ENCODE measurements around the gene PPFIBP1. TPM values are rescaled to one million over a fixed set of nuclear protein-coding genes. Genes with fewer than 3 reads are reported as not detected.
A peak's percentile ranks its signal among the peaks of the same experiment; 100 is the strongest.
"Not testable (repeated sequence)": the region's sequence is repeated elsewhere in the genome, so short reads cannot be mapped to it uniquely, and the experiment has no call there.

Gene PPFIBP1
- total and polyA plus RNA-seq, 2 experiments from 2014 or later, result 23.9 to 38.6 TPM

DNA sequence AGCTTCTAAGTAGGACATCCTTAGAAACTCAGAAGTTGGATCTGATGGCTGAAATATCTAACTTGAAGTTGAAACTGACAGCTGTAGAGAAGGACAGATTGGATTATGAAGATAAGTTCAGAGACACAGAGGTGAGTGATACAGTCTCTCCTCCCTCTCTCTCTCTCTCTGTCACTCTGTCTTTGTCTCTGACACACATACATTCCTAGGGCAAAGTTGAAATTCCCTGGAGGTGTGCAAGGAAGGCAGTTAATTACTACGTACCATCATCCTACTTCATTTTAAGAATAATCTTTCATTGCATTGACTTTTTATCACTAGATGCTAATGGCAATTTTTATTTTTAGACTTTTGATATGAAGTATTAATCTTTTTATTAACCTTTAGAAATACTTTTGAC is 126.0 kb downstream of the PPFIBP1 start:
- no peak overlapping the region for H3K4me3 ChIP-seq
- no peaks in the 10 kb centered on the region for H3K4me1 ChIP-seq (ENCODE audit: insufficient read depth)
- WGBS (ENCODE audit: low lambda C conversion rate, missing lambda C conversion rate), result 88% methylated on average over 1 of the region's 1 CpG
- TF ChIP-seq, protein P1, sequence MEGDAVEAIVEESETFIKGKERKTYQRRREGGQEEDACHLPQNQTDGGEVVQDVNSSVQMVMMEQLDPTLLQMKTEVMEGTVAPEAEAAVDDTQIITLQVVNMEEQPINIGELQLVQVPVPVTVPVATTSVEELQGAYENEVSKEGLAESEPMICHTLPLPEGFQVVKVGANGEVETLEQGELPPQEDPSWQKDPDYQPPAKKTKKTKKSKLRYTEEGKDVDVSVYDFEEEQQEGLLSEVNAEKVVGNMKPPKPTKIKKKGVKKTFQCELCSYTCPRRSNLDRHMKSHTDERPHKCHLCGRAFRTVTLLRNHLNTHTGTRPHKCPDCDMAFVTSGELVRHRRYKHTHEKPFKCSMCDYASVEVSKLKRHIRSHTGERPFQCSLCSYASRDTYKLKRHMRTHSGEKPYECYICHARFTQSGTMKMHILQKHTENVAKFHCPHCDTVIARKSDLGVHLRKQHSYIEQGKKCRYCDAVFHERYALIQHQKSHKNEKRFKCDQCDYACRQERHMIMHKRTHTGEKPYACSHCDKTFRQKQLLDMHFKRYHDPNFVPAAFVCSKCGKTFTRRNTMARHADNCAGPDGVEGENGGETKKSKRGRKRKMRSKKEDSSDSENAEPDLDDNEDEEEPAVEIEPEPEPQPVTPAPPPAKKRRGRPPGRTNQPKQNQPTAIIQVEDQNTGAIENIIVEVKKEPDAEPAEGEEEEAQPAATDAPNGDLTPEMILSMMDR (IDR thresholded peaks at IDR 0.05; ENCODE audit: poor library complexity), result no peak
- TF ChIP-seq EZH2phosphoT487 (IDR thresholded peaks at IDR 0.05; ENCODE audit: low read depth, severe bottlenecking, unreplicated experiment) (no peak), EZH2 (IDR thresholded peaks at IDR 0.05; ENCODE audit: borderline replicate concordance) (no peak)
- no peaks in the 10 kb centered on the region for H4K20me1 ChIP-seq (ENCODE audit: insufficient read depth, poor library complexity, severe bottlenecking)
- no peaks in the 10 kb centered on the region for H3K36me3 ChIP-seq (replicated peaks; ENCODE audit: insufficient read depth, low read depth)
- H3K27me3 ChIP-seq, result no peaks in the 10 kb centered on the region
- H3K9me2 ChIP-seq (replicated peaks; ENCODE audit: insufficient read depth), result no peaks in the 10 kb centered on the region
- H3K27ac ChIP-seq, result no peak overlapping the region
- no peaks in the 10 kb centered on the region for H3K79me2 ChIP-seq
- DNase-seq (ENCODE audit: low spot score), result no peak
- no peak overlapping the region for H2AFZ ChIP-seq
- H3K4me2 ChIP-seq, result no peak overlapping the region
- H3K9me3 ChIP-seq (ENCODE audit: low read depth), result no peaks in the 10 kb centered on the region

DNA sequence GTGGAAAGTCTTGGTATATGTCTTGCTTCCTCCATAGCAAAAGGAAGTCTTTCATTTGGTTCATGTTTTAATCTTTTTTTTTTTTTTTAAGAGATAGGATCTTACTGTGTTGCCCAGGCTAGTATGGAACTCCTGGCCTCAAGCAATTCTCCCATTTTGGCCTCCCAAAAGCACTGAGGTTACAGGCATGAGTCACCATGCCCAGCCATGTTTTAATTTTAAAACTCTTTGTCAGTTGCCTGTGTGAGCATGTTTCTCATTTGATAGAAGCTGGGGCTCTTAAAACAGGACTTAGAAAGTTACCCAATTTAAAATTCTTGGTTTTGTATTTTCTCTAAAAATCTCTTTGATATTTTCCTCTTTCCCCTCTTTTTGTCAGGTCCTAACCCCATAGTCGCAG is 127.2 kb downstream of the PPFIBP1 start:
- no peak overlapping the region for H3K4me3 ChIP-seq
- H3K27ac ChIP-seq, result no peak overlapping the region
- DNase-seq (ENCODE audit: low spot score), result no peak
- no peaks in the 10 kb centered on the region for H3K4me1 ChIP-seq (ENCODE audit: insufficient read depth)
- TF ChIP-seq EZH2phosphoT487 (IDR thresholded peaks at IDR 0.05; ENCODE audit: low read depth, severe bottlenecking, unreplicated experiment), result no peak
- WGBS (ENCODE audit: low lambda C conversion rate, missing lambda C conversion rate), result 97% methylated on average over 1 of the region's 1 CpG
- H3K4me2 ChIP-seq, result no peak overlapping the region
- no peaks in the 10 kb centered on the region for H3K27me3 ChIP-seq
- H2AFZ ChIP-seq, result no peak overlapping the region
- H4K20me1 ChIP-seq (ENCODE audit: insufficient read depth, poor library complexity, severe bottlenecking), result no peaks in the 10 kb centered on the region
- no peaks in the 10 kb centered on the region for H3K9me3 ChIP-seq (ENCODE audit: low read depth)
- no peaks in the 10 kb centered on the region for H3K79me2 ChIP-seq
- no peaks in the 10 kb centered on the region for H3K36me3 ChIP-seq (replicated peaks; ENCODE audit: insufficient read depth, low read depth)
- no peaks in the 10 kb centered on the region for H3K9me2 ChIP-seq (replicated peaks; ENCODE audit: insufficient read depth)

DNA sequence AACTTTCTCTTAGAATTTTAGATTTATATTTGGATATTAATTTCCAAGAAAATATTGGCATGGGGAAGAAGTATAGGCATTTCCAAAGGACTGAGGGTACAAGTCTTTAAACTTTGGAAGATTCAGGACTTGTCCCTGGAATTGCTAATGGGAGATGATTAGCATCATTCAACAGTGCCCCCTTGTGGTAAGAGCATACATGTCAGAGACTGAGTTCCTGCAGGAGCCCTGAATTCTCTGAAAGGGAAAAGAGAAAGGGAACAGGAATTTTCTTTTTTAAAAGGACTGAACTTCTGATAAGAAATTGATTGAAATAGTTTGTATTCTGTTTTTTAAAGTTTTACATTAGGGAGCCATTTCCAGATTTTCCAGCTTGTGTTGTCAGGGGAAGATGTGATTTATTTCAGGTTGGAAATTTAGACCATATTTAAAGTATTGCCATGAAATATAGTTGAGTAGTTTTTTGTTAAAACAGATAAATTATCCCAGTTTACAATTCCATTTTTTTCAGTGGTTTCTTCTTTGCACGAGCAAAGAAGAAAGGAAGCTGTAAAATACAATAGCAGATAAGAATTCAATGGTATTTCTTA is 128.3 kb downstream of the PPFIBP1 start:
- no peak for TF ChIP-seq EZH2 (IDR thresholded peaks at IDR 0.05; ENCODE audit: borderline replicate concordance)
- TF ChIP-seq, protein P1 (IDR thresholded peaks at IDR 0.05; ENCODE audit: poor library complexity), result peak; percentile 89
- 64% methylated on average over 1 of the region's 1 CpG for WGBS (ENCODE audit: low lambda C conversion rate, missing lambda C conversion rate)
- no peaks in the 10 kb centered on the region for H3K9me2 ChIP-seq (replicated peaks; ENCODE audit: insufficient read depth)
- no peak overlapping the region for H3K4me2 ChIP-seq
- no peaks in the 10 kb centered on the region for H4K20me1 ChIP-seq (ENCODE audit: insufficient read depth, poor library complexity, severe bottlenecking)
- H3K27ac ChIP-seq, result no peak overlapping the region
- H3K9me3 ChIP-seq (ENCODE audit: low read depth), result no peaks in the 10 kb centered on the region
- H2AFZ ChIP-seq, result no peak overlapping the region
- no peaks in the 10 kb centered on the region for H3K36me3 ChIP-seq (replicated peaks; ENCODE audit: insufficient read depth, low read depth)
- H3K4me1 ChIP-seq (ENCODE audit: insufficient read depth), result no peaks in the 10 kb centered on the region
- peak; percentile 91 for DNase-seq (ENCODE audit: low spot score)
- no peaks in the 10 kb centered on the region for H3K79me2 ChIP-seq
- no peaks in the 10 kb centered on the region for H3K27me3 ChIP-seq
- no peak overlapping the region for H3K4me3 ChIP-seq

DNA sequence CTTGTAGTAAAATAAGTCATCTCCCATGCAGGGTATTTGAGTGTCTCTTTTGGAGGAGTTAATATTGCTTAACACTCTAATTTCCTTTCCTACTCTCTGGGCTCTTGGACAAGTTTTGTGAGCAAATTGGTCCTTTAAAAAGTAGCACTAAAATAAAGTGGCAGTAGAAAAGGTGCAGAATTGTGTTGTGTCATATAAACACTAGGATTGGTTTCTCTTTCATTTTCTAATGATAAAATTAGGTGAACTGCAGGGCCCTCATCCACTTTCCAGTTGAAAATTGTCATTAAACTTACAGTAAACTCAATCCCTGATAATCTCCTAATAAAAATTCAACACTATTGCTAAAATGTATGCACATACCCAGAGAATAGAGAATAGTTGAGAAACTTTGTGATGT is 129.7 kb downstream of the PPFIBP1 start:
- H3K4me3 ChIP-seq, result no peak overlapping the region
- H3K36me3 ChIP-seq (replicated peaks; ENCODE audit: insufficient read depth, low read depth), result no peaks in the 10 kb centered on the region
- H2AFZ ChIP-seq, result no peak overlapping the region
- no peaks in the 10 kb centered on the region for H3K4me1 ChIP-seq (ENCODE audit: insufficient read depth)
- no peak overlapping the region for H3K4me2 ChIP-seq
- H3K9me2 ChIP-seq (replicated peaks; ENCODE audit: insufficient read depth), result no peaks in the 10 kb centered on the region
- DNase-seq (ENCODE audit: low spot score), result no peak
- H3K79me2 ChIP-seq, result no peaks in the 10 kb centered on the region
- no peaks in the 10 kb centered on the region for H4K20me1 ChIP-seq (ENCODE audit: insufficient read depth, poor library complexity, severe bottlenecking)
- no peaks in the 10 kb centered on the region for H3K27me3 ChIP-seq
- no peaks in the 10 kb centered on the region for H3K9me3 ChIP-seq (ENCODE audit: low read depth)
- no peak overlapping the region for H3K27ac ChIP-seq
- TF ChIP-seq EZH2phosphoT487 (IDR thresholded peaks at IDR 0.05; ENCODE audit: low read depth, severe bottlenecking, unreplicated experiment), result no peak
- TF ChIP-seq, protein P1 (IDR thresholded peaks at IDR 0.05; ENCODE audit: poor library complexity), result no peak
- TF ChIP-seq EZH2 (IDR thresholded peaks at IDR 0.05; ENCODE audit: borderline replicate concordance), result no peak

DNA sequence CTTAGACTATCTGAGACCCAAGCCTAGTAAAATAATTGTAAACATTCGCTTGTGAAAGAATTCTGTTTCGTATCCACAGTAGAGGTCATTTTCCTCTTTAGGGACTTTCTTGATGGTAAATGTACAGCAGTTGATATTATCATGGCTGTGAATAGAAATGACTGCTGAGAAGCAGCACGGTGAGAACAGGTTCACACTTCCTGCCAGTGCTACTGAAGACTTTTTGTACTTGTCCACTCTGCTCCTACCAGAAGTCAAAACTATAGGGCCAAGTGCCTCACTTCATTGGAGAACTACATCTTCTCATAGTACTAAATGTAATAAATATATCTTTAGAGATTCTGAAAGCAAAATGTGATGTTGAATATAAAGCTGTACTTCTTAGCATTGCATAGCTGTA is 131.5 kb downstream of the PPFIBP1 start:
- not testable (repeated sequence) for H2AFZ ChIP-seq; H3K27ac ChIP-seq; H3K4me2 ChIP-seq; H4K20me1 ChIP-seq (ENCODE audit: insufficient read depth, poor library complexity, severe bottlenecking); H3K36me3 ChIP-seq (replicated peaks; ENCODE audit: insufficient read depth, low read depth); H3K9me3 ChIP-seq (ENCODE audit: low read depth); H3K4me1 ChIP-seq (ENCODE audit: insufficient read depth); H3K27me3 ChIP-seq; H3K9me2 ChIP-seq (replicated peaks; ENCODE audit: insufficient read depth); DNase-seq (ENCODE audit: low spot score); H3K79me2 ChIP-seq; H3K4me3 ChIP-seq
- 88% methylated on average over 3 of the region's 3 CpGs for WGBS (ENCODE audit: low lambda C conversion rate, missing lambda C conversion rate)

Measured in hepatocyte (in vitro differentiated cells).